SK-N-SH (cell line): Measurements from ENCODE around the gene C6. TPM values are rescaled to one million over a fixed set of nuclear protein-coding genes. Genes with fewer than 3 reads are reported as not detected.

Experiments used
- CTCF ChIA-PET: fragments of 300-600, 350-600 bp; formaldehyde crosslinking; extraction: SDS; loops from one replicate; lab custom pipeline; 2021; lab: Yijun Ruan, JAX
- POLR2A ChIA-PET: fragments of 350-600 bp; sonication (Branson Sonifier 250); formaldehyde crosslinking; extraction: SDS; loops from one replicate; lab custom pipeline; 2020; ENCODE audit warnings: antibody characterized with exemption, inconsistent platforms; lab: Yijun Ruan, JAX
- DNase-seq: peaks from one replicate; pipeline ENCODE4 v3.0.0; 2012
- H2AFZ ChIP-seq: fragments of 200-600 bp; sonication (generic); 2 replicates; pipeline ENCODE4 v1.8.1; 2016; ENCODE audit warnings: antibody characterized with exemption, mild to moderate bottlenecking, low read depth
- H3F3A ChIP-seq: fragments of 200-600 bp; sonication (generic); replicated peaks from 2 replicates; pipeline ENCODE3; 2016; ENCODE audit warnings: antibody characterized with exemption, mild to moderate bottlenecking; ENCODE audit not compliant: insufficient read depth
- H3K27ac ChIP-seq, 2 experiments: fragments of 200-500 bp in 1 of 2; fragments of 200-600 bp in 1 of 2; sonication (Bioruptor generic) in 1 of 2; sonication (generic), shearing (Covaris generic) in 1 of 2; 2 replicates each; pipeline versions ENCODE4 v1.5.1 to v1.6.1; 2014 to 2016; ENCODE audit warnings: low read depth in 2 of 2, inconsistent platforms in 1 of 2, low read length in 1 of 2, mild to moderate bottlenecking in 1 of 2, mixed read lengths in 1 of 2
- H3K27me3 ChIP-seq: fragments of 200-600 bp; sonication (generic), shearing (Covaris generic); 2 replicates; pipeline ENCODE4 v1.6.1; 2016; ENCODE audit warnings: mixed run types; ENCODE audit not compliant: insufficient read depth
- H3K36me3 ChIP-seq, 2 experiments: fragments of 200-500 bp in 1 of 2; fragments of 200-600 bp in 1 of 2; sonication (Bioruptor generic) in 1 of 2; sonication (generic) in 1 of 2; replicated peaks in 1 of 2; 2 replicates each; pipeline versions ENCODE3 to v1.5.1; 2014 to 2016; ENCODE audit warnings: low read length in 1 of 2, mild to moderate bottlenecking in 1 of 2; ENCODE audit not compliant: insufficient read depth in 2 of 2, control insufficient read depth in 1 of 2
- H3K4me1 ChIP-seq, 2 experiments: fragments of 200-500 bp in 1 of 2; fragments of 200-600 bp in 1 of 2; sonication (Bioruptor generic) in 1 of 2; sonication (generic), shearing (Covaris generic) in 1 of 2; 2 replicates each; pipeline versions ENCODE4 v1.5.1 to v1.6.1; 2014 to 2016; ENCODE audit warnings: low read depth in 1 of 2, low read length in 1 of 2, mixed run types in 1 of 2; ENCODE audit not compliant: insufficient read depth in 2 of 2, control insufficient read depth in 1 of 2
- H3K4me2 ChIP-seq: fragments of 200-600 bp; sonication (generic), shearing (Covaris generic); 2 replicates; pipeline ENCODE4 v1.6.1; 2017; ENCODE audit warnings: mixed run types
- H3K4me3 ChIP-seq, 2 experiments: fragments of 200-500 bp in 1 of 2; fragments of 200-600 bp in 1 of 2; sonication (Bioruptor generic) in 1 of 2; sonication (generic), shearing (Covaris generic) in 1 of 2; 2 replicates each; pipeline versions ENCODE4 v1.5.1 to v1.8.1; 2014 to 2016; ENCODE audit warnings: low read depth in 2 of 2, inconsistent platforms in 1 of 2, low read length in 1 of 2, mild to moderate bottlenecking in 1 of 2, mixed read lengths in 1 of 2, moderate library complexity in 1 of 2
- H3K79me2 ChIP-seq: fragments of 200-600 bp; sonication (generic); 2 replicates; pipeline ENCODE4 v1.8.1; 2017; ENCODE audit warnings: mild to moderate bottlenecking; ENCODE audit not compliant: insufficient read depth
- H3K9ac ChIP-seq: fragments of 200-600 bp; sonication (generic); 2 replicates; pipeline ENCODE4 v1.6.1; 2017; ENCODE audit warnings: mixed run types
- H3K9me2 ChIP-seq: fragments of 200-600 bp; sonication (generic); 2 replicates; pipeline ENCODE4 v1.6.1; 2017; ENCODE audit warnings: mixed run types
- H3K9me3 ChIP-seq: fragments of 200-600 bp; sonication (generic); 2 replicates; pipeline ENCODE4 v1.6.1; 2017; ENCODE audit warnings: mixed run types, mild to moderate bottlenecking, moderate library complexity
- H4K20me1 ChIP-seq: fragments of 200-600 bp; sonication (generic); 2 replicates; pipeline ENCODE4 v1.6.1; 2017; ENCODE audit warnings: mild to moderate bottlenecking, mixed run types; ENCODE audit not compliant: insufficient read depth
- CHD2 ChIP-seq: fragments of 150-350 bp; IDR thresholded peaks from 2 replicates; pipeline ENCODE4 v1.6.1; 2018; ENCODE audit warnings: low read length; ENCODE audit not compliant: partially characterized antibody
- EZH2phosphoT487 ChIP-seq: fragments of 200-600 bp; sonication (generic); IDR thresholded peaks from 2 replicates; pipeline ENCODE4 v1.6.1; 2017; ENCODE audit warnings: low read depth, mixed run types, mild to moderate bottlenecking, antibody characterized with exemption, moderate library complexity, borderline replicate concordance
- FOXM1 ChIP-seq: IDR thresholded peaks from 2 replicates; pipeline ENCODE4 v1.4.0; 2012; ENCODE audit warnings: low read depth, mild to moderate bottlenecking
- MEF2A ChIP-seq: IDR thresholded peaks from 2 replicates; pipeline ENCODE4 v1.4.0; 2012; ENCODE audit warnings: low read depth, borderline replicate concordance
- NFIC ChIP-seq: IDR thresholded peaks from 2 replicates; pipeline ENCODE4 v1.4.0; 2012; ENCODE audit warnings: borderline replicate concordance
- POLR2AphosphoS5 ChIP-seq: IDR thresholded peaks from 2 replicates; pipeline ENCODE4 v1.6.1; 2012; ENCODE audit warnings: low read depth, low read length
- RCOR1 ChIP-seq: fragments of 150-350 bp; IDR thresholded peaks from 2 replicates; pipeline ENCODE4 v1.6.1; 2017; ENCODE audit warnings: antibody characterized with exemption, low read length
- RFX5 ChIP-seq: IDR thresholded peaks from 2 replicates; pipeline ENCODE4 v1.6.1; 2012; ENCODE audit warnings: mild to moderate bottlenecking, improper control_type of control experiment, low read length
- TAF1 ChIP-seq: IDR thresholded peaks from 2 replicates; pipeline ENCODE4 v1.6.1; 2012; ENCODE audit warnings: low read depth, mild to moderate bottlenecking, low read length, moderate library complexity, borderline replicate concordance
- TCF12 ChIP-seq: IDR thresholded peaks from 2 replicates; pipeline ENCODE4 v1.4.0; 2012
- TEAD4 ChIP-seq: IDR thresholded peaks from 2 replicates; pipeline ENCODE4 v1.4.0; 2012; ENCODE audit warnings: mild to moderate bottlenecking, borderline replicate concordance; ENCODE audit not compliant: insufficient read depth
- WGBS: methylation state at CpG from one replicate; pipeline ENCODE4 v1.1.6; 2017; ENCODE audit warnings: low lambda C conversion rate; 5-methylcytosine and 5-hydroxymethylcytosine counted together
- polyA plus RNA-seq, 3 experiments: library from polyadenylated mRNA; depleted of rRNA; stranded (reverse); fragments of >200 nt; gene quantifications; 2 replicates each; pipeline ENCODE4 v1.2.3, GENCODE V29; 2012
- TF ChIP-seq, protein P1 (sequence below): IDR thresholded peaks from 2 replicates; pipeline ENCODE4 v1.4.0; 2012; ENCODE audit warnings: low read depth
- TF ChIP-seq, protein P2 (sequence below): IDR thresholded peaks from 2 replicates; pipeline ENCODE4 v1.6.1; 2012; ENCODE audit warnings: mild to moderate bottlenecking, low read depth, low read length, moderate library complexity
- TF ChIP-seq, protein P3 (sequence below): fragments of 200-600 bp; sonication (generic); IDR thresholded peaks from 2 replicates; pipeline ENCODE4 v1.6.1; 2017; ENCODE audit warnings: antibody characterized with exemption, mild to moderate bottlenecking, moderate library complexity
- TF ChIP-seq, protein P4 (sequence below): IDR thresholded peaks from 2 replicates; pipeline ENCODE4; 2012

The C6 gene
- polyA plus RNA-seq, 1 of the 3 experiments (the other 2 are of a cell fraction), result 0.08 TPM

DNA sequence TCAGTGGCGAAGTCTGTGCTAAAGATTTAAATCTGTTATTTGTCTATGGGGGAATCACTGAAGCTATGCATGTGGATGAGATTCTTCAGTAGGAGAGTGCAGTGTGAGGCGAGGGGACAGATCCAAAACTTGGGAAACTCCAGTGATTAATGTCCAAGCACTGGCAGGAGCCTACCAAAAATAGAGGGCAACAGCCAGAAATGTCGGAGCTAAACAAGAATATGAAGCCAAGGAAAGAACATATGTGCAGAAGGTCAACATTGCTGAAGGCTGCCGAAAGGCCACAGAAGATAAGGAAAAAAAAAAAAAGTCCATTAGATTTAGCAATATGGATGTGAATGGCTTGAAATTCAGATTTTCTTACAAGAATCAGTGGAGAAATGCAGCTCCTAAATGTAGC, 61.8 kb downstream of the C6 start:
- 44% methylated on average over 4 of the region's 4 CpGs for WGBS
- Histone ChIP-seq H3K36me3 (no peaks in the 10 kb centered on the region), H3K27me3 (0 out of 2 replicates have a peak, but pooled peaks cover 5% of the 10 kb centered on the region), H3K4me3 (no peak overlapping the region), H3K4me2 (no peak overlapping the region), H3K9me2 (no peaks in the 10 kb centered on the region), H3K9ac (no peak overlapping the region), H3K79me2 (no peaks in the 10 kb centered on the region), H3K4me1 (no peaks in the 10 kb centered on the region; a peak in 1 of 4 replicates), H3K9me3 (no peaks in the 10 kb centered on the region), H2AFZ (no peak overlapping the region), H3F3A (no peaks in the 10 kb centered on the region), H4K20me1 (no peaks in the 10 kb centered on the region), H3K27ac (no peak overlapping the region)
- no peak for DNase-seq
- POLR2A ChIA-PET, result no interaction called here
- TF ChIP-seq TAF1 (no peak), EZH2phosphoT487 (no peak), FOXM1 (no peak), RCOR1 (no peak), TEAD4 (no peak), RFX5 (no peak), TCF12 (no peak), CHD2 (no peak), POLR2AphosphoS5 (no peak), NFIC (no peak), MEF2A (no peak)
- TF ChIP-seq, protein P1, sequence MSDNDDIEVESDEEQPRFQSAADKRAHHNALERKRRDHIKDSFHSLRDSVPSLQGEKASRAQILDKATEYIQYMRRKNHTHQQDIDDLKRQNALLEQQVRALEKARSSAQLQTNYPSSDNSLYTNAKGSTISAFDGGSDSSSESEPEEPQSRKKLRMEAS, result no peak
- TF ChIP-seq, protein P2, sequence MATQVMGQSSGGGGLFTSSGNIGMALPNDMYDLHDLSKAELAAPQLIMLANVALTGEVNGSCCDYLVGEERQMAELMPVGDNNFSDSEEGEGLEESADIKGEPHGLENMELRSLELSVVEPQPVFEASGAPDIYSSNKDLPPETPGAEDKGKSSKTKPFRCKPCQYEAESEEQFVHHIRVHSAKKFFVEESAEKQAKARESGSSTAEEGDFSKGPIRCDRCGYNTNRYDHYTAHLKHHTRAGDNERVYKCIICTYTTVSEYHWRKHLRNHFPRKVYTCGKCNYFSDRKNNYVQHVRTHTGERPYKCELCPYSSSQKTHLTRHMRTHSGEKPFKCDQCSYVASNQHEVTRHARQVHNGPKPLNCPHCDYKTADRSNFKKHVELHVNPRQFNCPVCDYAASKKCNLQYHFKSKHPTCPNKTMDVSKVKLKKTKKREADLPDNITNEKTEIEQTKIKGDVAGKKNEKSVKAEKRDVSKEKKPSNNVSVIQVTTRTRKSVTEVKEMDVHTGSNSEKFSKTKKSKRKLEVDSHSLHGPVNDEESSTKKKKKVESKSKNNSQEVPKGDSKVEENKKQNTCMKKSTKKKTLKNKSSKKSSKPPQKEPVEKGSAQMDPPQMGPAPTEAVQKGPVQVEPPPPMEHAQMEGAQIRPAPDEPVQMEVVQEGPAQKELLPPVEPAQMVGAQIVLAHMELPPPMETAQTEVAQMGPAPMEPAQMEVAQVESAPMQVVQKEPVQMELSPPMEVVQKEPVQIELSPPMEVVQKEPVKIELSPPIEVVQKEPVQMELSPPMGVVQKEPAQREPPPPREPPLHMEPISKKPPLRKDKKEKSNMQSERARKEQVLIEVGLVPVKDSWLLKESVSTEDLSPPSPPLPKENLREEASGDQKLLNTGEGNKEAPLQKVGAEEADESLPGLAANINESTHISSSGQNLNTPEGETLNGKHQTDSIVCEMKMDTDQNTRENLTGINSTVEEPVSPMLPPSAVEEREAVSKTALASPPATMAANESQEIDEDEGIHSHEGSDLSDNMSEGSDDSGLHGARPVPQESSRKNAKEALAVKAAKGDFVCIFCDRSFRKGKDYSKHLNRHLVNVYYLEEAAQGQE, result no peak
- TF ChIP-seq, protein P3, sequence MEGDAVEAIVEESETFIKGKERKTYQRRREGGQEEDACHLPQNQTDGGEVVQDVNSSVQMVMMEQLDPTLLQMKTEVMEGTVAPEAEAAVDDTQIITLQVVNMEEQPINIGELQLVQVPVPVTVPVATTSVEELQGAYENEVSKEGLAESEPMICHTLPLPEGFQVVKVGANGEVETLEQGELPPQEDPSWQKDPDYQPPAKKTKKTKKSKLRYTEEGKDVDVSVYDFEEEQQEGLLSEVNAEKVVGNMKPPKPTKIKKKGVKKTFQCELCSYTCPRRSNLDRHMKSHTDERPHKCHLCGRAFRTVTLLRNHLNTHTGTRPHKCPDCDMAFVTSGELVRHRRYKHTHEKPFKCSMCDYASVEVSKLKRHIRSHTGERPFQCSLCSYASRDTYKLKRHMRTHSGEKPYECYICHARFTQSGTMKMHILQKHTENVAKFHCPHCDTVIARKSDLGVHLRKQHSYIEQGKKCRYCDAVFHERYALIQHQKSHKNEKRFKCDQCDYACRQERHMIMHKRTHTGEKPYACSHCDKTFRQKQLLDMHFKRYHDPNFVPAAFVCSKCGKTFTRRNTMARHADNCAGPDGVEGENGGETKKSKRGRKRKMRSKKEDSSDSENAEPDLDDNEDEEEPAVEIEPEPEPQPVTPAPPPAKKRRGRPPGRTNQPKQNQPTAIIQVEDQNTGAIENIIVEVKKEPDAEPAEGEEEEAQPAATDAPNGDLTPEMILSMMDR, result no peak
- TF ChIP-seq, protein P4, sequence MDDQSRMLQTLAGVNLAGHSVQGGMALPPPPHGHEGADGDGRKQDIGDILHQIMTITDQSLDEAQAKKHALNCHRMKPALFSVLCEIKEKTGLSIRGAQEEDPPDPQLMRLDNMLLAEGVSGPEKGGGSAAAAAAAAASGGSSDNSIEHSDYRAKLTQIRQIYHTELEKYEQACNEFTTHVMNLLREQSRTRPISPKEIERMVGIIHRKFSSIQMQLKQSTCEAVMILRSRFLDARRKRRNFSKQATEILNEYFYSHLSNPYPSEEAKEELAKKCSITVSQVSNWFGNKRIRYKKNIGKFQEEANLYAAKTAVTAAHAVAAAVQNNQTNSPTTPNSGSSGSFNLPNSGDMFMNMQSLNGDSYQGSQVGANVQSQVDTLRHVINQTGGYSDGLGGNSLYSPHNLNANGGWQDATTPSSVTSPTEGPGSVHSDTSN, result no peak
- CTCF ChIA-PET, result no interaction called here
